GM23248 (cell line): ENCODE data around the gene EIF2S1.

Experiments
- EZH2 ChIP-seq: fragments of 200-600 bp; sonication (generic); IDR thresholded peaks from 2 replicates; pipeline ENCODE4 v1.6.1; 2018; ENCODE audit warnings: antibody characterized with exemption, mild to moderate bottlenecking; ENCODE audit not compliant: insufficient read depth, poor library complexity, severe bottlenecking
- EZH2phosphoT487 ChIP-seq: fragments of 200-600 bp; sonication (generic); IDR thresholded peaks from 2 replicates; pipeline ENCODE4 v1.6.1; 2018; ENCODE audit warnings: antibody characterized with exemption, moderate library complexity, mild to moderate bottlenecking, low read depth; ENCODE audit not compliant: insufficient read depth

DNA sequence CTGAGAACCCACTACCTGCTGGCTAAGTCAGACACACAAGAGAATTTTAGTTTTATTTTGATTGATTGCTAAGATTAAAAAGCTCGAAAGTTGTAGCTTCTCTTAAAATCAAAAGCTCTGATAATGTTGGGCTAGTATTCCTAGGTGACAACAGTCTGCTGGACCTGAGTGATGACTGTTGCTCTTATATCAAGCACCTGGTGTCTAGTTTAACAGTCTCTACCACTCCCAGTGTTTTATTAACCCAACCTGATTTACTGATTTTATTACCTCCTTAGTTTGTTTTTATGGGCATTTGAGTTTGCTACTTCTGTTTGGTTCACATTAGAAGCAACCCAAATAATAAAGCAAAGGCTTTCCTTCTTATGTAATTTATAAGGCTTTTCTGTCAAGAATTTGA is 42.3 kb upstream of the EIF2S1 start:
- TF ChIP-seq EZH2phosphoT487 (no peak), EZH2 (no peak)
